Gastroesophageal sphincter (tissue), 3 donors: ENCODE results near the gene ECHS1.

Experiments
- POLR2A ChIP-seq, 2 donors: fragments of 450-650 bp; IDR thresholded peaks; one replicate each; pipeline ENCODE4 v1.6.1; 2017; ENCODE audit warnings: antibody characterized with exemption in 2 of 2, mild to moderate bottlenecking in 2 of 2, moderate library complexity in 1 of 2
- POLR2AphosphoS5 ChIP-seq: sonication (generic); formaldehyde crosslinking; IDR thresholded peaks from one replicate; pipeline ENCODE4 v1.6.1; 2017; ENCODE audit warnings: antibody characterized with exemption
- TF ChIP-seq, protein P1 (sequence below), 4 experiments: fragments of 200-600 bp in 2 of 4; fragments of 450-650 bp in 2 of 4; sonication (generic) in 1 of 4; IDR thresholded peaks; one replicate each; pipeline ENCODE4 v1.5.1; 2017 to 2019; ENCODE audit warnings: antibody characterized with exemption in 4 of 4, mild to moderate bottlenecking in 2 of 4, moderate library complexity in 2 of 4

DNA sequence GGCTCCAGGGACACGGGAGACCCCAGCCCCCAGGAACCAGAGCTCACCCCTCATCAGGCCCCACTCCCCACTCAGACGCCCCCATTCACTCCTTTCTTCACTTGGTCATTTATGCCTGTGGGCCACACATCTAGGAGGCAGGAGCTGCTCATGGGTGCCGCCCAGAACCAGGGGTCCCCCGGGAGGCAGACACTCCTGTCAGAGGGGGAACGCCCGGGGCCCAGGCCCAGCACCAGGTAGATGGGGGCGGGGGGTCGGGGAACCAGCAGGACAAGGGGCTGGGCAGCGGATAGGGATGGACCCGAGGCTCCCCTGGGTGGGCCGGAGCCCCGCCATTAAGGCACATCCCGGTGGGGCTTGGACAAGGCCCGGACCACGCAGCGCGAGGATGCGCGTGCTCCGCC lies 48.3 kb downstream of the ECHS1 start:
- TF ChIP-seq, protein P1, sequence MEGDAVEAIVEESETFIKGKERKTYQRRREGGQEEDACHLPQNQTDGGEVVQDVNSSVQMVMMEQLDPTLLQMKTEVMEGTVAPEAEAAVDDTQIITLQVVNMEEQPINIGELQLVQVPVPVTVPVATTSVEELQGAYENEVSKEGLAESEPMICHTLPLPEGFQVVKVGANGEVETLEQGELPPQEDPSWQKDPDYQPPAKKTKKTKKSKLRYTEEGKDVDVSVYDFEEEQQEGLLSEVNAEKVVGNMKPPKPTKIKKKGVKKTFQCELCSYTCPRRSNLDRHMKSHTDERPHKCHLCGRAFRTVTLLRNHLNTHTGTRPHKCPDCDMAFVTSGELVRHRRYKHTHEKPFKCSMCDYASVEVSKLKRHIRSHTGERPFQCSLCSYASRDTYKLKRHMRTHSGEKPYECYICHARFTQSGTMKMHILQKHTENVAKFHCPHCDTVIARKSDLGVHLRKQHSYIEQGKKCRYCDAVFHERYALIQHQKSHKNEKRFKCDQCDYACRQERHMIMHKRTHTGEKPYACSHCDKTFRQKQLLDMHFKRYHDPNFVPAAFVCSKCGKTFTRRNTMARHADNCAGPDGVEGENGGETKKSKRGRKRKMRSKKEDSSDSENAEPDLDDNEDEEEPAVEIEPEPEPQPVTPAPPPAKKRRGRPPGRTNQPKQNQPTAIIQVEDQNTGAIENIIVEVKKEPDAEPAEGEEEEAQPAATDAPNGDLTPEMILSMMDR (IDR thresholded peaks at IDR 0.05) = no peak
- no peak for TF ChIP-seq POLR2AphosphoS5
- no peak for TF ChIP-seq POLR2A (IDR thresholded peaks at IDR 0.05)
